HepG2 (cell line): ENCODE results near the gene MMP17. TPM values are rescaled to one million over a fixed set of nuclear protein-coding genes. Genes with fewer than 3 reads are reported as not detected.

Experiments used
- ATAC-seq: fragments of 200-7000 bp; cut with Tn5 transposase; 3 replicates; pipeline ENCODE4 v1.9.1; 2020; ENCODE audit warnings: mild to moderate bottlenecking, moderate library complexity
- BruUV-seq: library from RNA; stranded (reverse); fragments of 400-500 nt; replicated peaks from 2 replicates; lab custom pipeline; 2021; lab: Mats Ljungman, UMichigan
- CTCF ChIA-PET: fragments of 300-600 bp; formaldehyde crosslinking; extraction: SDS; loops from one replicate; lab custom pipeline; 2021; ENCODE audit warnings: low total read pairs, inconsistent platforms, low intra/inter-chr PET ratio; lab: Yijun Ruan, JAX
- POLR2A ChIA-PET: fragments of 350-600 bp; sonication (Branson Sonifier 250); formaldehyde crosslinking; loops from one replicate; lab custom pipeline; 2020; ENCODE audit warnings: antibody characterized with exemption, inconsistent platforms; lab: Yijun Ruan, JAX
- DNase-seq: peaks from one replicate; pipeline ENCODE4 v3.0.0-alpha.2; 2015; ENCODE audit warnings: low spot score
- FAIRE-seq: peaks from 3 replicates; lab custom pipeline; 2011; peaks lifted over from hg19 to GRCh38; lab: Jason Lieb, UNC
- H2AFZ ChIP-seq: one replicate; pipeline ENCODE4 v1.6.1; 2011; ENCODE audit warnings: low read length, inconsistent platforms
- H3K27ac ChIP-seq: fragments of 300-600 bp; 3 replicates; pipeline ENCODE4 v1.8.0; 2011; ENCODE audit warnings: mixed run types, mild to moderate bottlenecking, mixed read lengths, low read length, inconsistent platforms; ENCODE audit not compliant: insufficient read depth; ENCODE audit errors: extremely low read length
- H3K27me3 ChIP-seq, 2 experiments: fragments of 200-600 bp in 1 of 2; 2 replicates in 1 of 2; 3 replicates in 1 of 2; pipeline versions ENCODE4 v1.6.0 to v1.8.0; 2011; ENCODE audit warnings: low read length in 2 of 2, mild to moderate bottlenecking in 2 of 2, moderate library complexity in 2 of 2, inconsistent platforms in 1 of 2; ENCODE audit not compliant: insufficient read depth in 2 of 2, control insufficient read depth in 1 of 2
- H3K36me3 ChIP-seq, 2 experiments: fragments of 200-600 bp in 1 of 2; replicated peaks in 1 of 2; 2 replicates in 1 of 2; 3 replicates in 1 of 2; pipeline versions ENCODE4 v1.5.1 to v1.8.0; 2011; ENCODE audit warnings: low read length in 2 of 2, inconsistent platforms in 1 of 2; ENCODE audit not compliant: insufficient read depth in 2 of 2, control insufficient read depth in 1 of 2
- H3K4me1 ChIP-seq: 2 replicates; pipeline ENCODE4 v1.5.1; 2012; ENCODE audit warnings: low read length, inconsistent platforms; ENCODE audit not compliant: insufficient read depth
- H3K4me2 ChIP-seq: 2 replicates; pipeline ENCODE4 v1.6.0; 2011; ENCODE audit warnings: low read depth, low read length, inconsistent platforms
- H3K4me3 ChIP-seq, 3 experiments: fragments of 200-600 bp in 1 of 3; sonication (generic), shearing (Covaris generic) in 1 of 3; replicated peaks in 1 of 3; 2 replicates each; pipeline ENCODE4 v1.5.1; 2011 to 2016; ENCODE audit warnings: low read length in 3 of 3, inconsistent platforms in 2 of 3, low read depth in 2 of 3, mild to moderate bottlenecking in 2 of 3, control low read depth in 1 of 3, mixed read lengths in 1 of 3; ENCODE audit not compliant: insufficient read depth in 1 of 3
- H3K79me2 ChIP-seq: one replicate; pipeline ENCODE4 v1.6.1; 2011; ENCODE audit warnings: low read length, inconsistent platforms; ENCODE audit not compliant: insufficient read depth
- H3K9ac ChIP-seq: 2 replicates; pipeline ENCODE4 v1.6.0; 2011; ENCODE audit warnings: mild to moderate bottlenecking, low read depth, low read length, inconsistent platforms; ENCODE audit not compliant: insufficient read depth
- H3K9me3 ChIP-seq: 2 replicates; pipeline ENCODE4 v1.5.1; 2012; ENCODE audit warnings: mild to moderate bottlenecking, low read length
- H4K20me1 ChIP-seq: 2 replicates; pipeline ENCODE4 v1.6.0; 2011; ENCODE audit warnings: inconsistent platforms, mild to moderate bottlenecking, low read length, moderate library complexity; ENCODE audit not compliant: insufficient read depth
- GMEB2 ChIP-seq: IDR thresholded peaks from 2 replicates; pipeline ENCODE4 v1.6.1; 2016; ENCODE audit warnings: missing biosample characterization, missing genetic modification reagents, low read depth
- HNRNPH1 ChIP-seq: fragments of 200-400 bp; formaldehyde crosslinking; optimal IDR thresholded peaks from 2 replicates; pipeline ENCODE3; 2017; ENCODE audit warnings: mild to moderate bottlenecking, low read depth, low read length
- MED1 ChIP-seq: sonication (generic); formaldehyde crosslinking; IDR thresholded peaks from 2 replicates; pipeline ENCODE4 v1.4.0; 2020; ENCODE audit warnings: missing genetic modification reagents
- NR0B2 ChIP-seq: sonication (generic); formaldehyde crosslinking; IDR thresholded peaks from 2 replicates; pipeline ENCODE4 v1.4.0; 2020; ENCODE audit warnings: mild to moderate bottlenecking, missing genetic modification reagents
- SNAI1 ChIP-seq: sonication (generic); formaldehyde crosslinking; IDR thresholded peaks from 2 replicates; pipeline ENCODE4 v1.5.0; 2020; ENCODE audit warnings: mild to moderate bottlenecking, missing genetic modification reagents, borderline replicate concordance
- SP140L ChIP-seq: sonication (generic); formaldehyde crosslinking; IDR thresholded peaks from 2 replicates; pipeline ENCODE4 v1.4.0; 2020; ENCODE audit warnings: missing genetic modification reagents, borderline replicate concordance
- SP4 ChIP-seq: sonication (generic); formaldehyde crosslinking; IDR thresholded peaks from 2 replicates; pipeline ENCODE4 v1.8.1; 2023; ENCODE audit warnings: mild to moderate bottlenecking, missing genetic modification reagents
- TARDBP ChIP-seq: sonication (generic); formaldehyde crosslinking; IDR thresholded peaks from 2 replicates; pipeline ENCODE4 v1.8.0; 2022; ENCODE audit warnings: mild to moderate bottlenecking, missing genetic modification reagents
- ZBTB38 ChIP-seq: sonication (generic); formaldehyde crosslinking; IDR thresholded peaks from 2 replicates; pipeline ENCODE4 v1.5.1; 2020; ENCODE audit warnings: mild to moderate bottlenecking, missing genetic modification reagents
- ZNF18 ChIP-seq: sonication (generic); formaldehyde crosslinking; IDR thresholded peaks from 2 replicates; pipeline ENCODE4 v1.8.0; 2022; ENCODE audit warnings: mild to moderate bottlenecking, missing genetic modification reagents; ENCODE audit not compliant: insufficient replicate concordance
- ZNF235 ChIP-seq: sonication (generic); formaldehyde crosslinking; IDR thresholded peaks from 2 replicates; pipeline ENCODE4 v1.8.1; 2023; ENCODE audit warnings: mild to moderate bottlenecking, missing genetic modification reagents, borderline replicate concordance
- ZNF280D ChIP-seq: sonication (generic); formaldehyde crosslinking; IDR thresholded peaks from 2 replicates; pipeline ENCODE4 v1.5.1; 2020; ENCODE audit warnings: mild to moderate bottlenecking, missing genetic modification reagents
- ZNF543 ChIP-seq: sonication (generic); formaldehyde crosslinking; IDR thresholded peaks from 2 replicates; pipeline ENCODE4 v1.4.0; 2020; ENCODE audit warnings: mild to moderate bottlenecking, missing genetic modification reagents
- ZNF577 ChIP-seq: sonication (generic); formaldehyde crosslinking; IDR thresholded peaks from 2 replicates; pipeline ENCODE4 v1.4.0; 2020; ENCODE audit warnings: mild to moderate bottlenecking, low read depth, missing genetic modification reagents, borderline replicate concordance
- ZNF7 ChIP-seq: IDR thresholded peaks from 2 replicates; pipeline ENCODE4 v1.6.1; 2016; ENCODE audit warnings: missing biosample characterization, missing genetic modification reagents
- ZNF75D ChIP-seq: sonication (generic); formaldehyde crosslinking; IDR thresholded peaks from 2 replicates; pipeline ENCODE4 v1.8.1; 2023; ENCODE audit warnings: missing genetic modification reagents, mild to moderate bottlenecking, borderline replicate concordance
- ZNF776 ChIP-seq: sonication (generic); formaldehyde crosslinking; IDR thresholded peaks from 2 replicates; pipeline ENCODE4 v1.4.0; 2020; ENCODE audit warnings: mild to moderate bottlenecking, missing genetic modification reagents
- WGBS: methylation state at CpG from one replicate; pipeline ENCODE4 v1.1.6; 2017; ENCODE audit warnings: low lambda C conversion rate; 5-methylcytosine and 5-hydroxymethylcytosine counted together
- in situ Hi-C: cut with HindIII; loops from 2 replicates; pipeline ENCODE4 v1.10.0; 2017; ENCODE audit warnings: low pct_unique_long_range_greater_than_20kb; ENCODE audit not compliant: extremely low pct_ligation_motif_present
- intact Hi-C: fragments of 100-400 bp; cut with micrococcal nuclease; formaldehyde crosslinking; loops from one replicate; pipeline ENCODE4 v1.10.0; 2022; ENCODE audit not compliant: unreplicated experiment
- polyA plus RNA-seq, 8 experiments: library from polyadenylated mRNA; depleted of rRNA in 3 of 8; stranded (reverse) in 7 of 8; unstranded in 1 of 8; fragments of >200 nt; fragmentation: Illumina TruSeq in 4 of 8; extraction: Trizol in 4 of 8; gene quantifications; 2 replicates each; pipeline versions ENCODE4 v1.2.1 to v1.2.3, GENCODE V29; 2011 to 2016; ENCODE audit warnings: low read depth in 4 of 8, missing spikeins in 1 of 8, mixed read lengths in 1 of 8; ENCODE audit not compliant: insufficient read depth in 1 of 8
- total RNA-seq, 5 experiments: library from RNA; depleted of rRNA; stranded (reverse); fragments of >200 nt; fragmentation: Illumina TruSeq; extraction: Trizol; gene quantifications; 2 replicates each; pipeline ENCODE4 v1.2.3, GENCODE V29; 2016; ENCODE audit warnings: low read depth in 1 of 5

MMP17 gene
- total and polyA plus RNA-seq, 2 of the 13 experiments (the other 11 are each of a cell fraction or from before 2014, with no cell fraction given), result 0.55 to 0.80 TPM

- no peak overlapping the region for H3K4me3 ChIP-seq
- H3K9me3 ChIP-seq, result peaks cover 17% of the 10 kb centered on the region
- WGBS, result 76% methylated on average over 32 of the region's 44 CpGs
- no peaks in the 10 kb centered on the region; a peak in 2 of 5 replicates for H3K27me3 ChIP-seq
- DNase-seq (no peak), ATAC-seq (no peak), FAIRE-seq (no peak)
- ChIA-PET CTCF (no interaction called here), POLR2A (no interaction called here)
- H2AFZ ChIP-seq, result no peak overlapping the region
- H3K4me2 ChIP-seq, result no peak overlapping the region
- in situ Hi-C loops, result no loop called here
- H3K9ac ChIP-seq, result no peak overlapping the region
- H3K36me3 ChIP-seq, result no peaks in the 10 kb centered on the region
- no peaks in the 10 kb centered on the region for H3K79me2 ChIP-seq
- no TSS peak for BruUV-seq
- no peaks in the 10 kb centered on the region for H4K20me1 ChIP-seq
- H3K27ac ChIP-seq, result no peak overlapping the region
- intact Hi-C loops, result no loop called here
- no peaks in the 10 kb centered on the region for H3K4me1 ChIP-seq
- TF ChIP-seq SNAI1 (CRISPR knock-in tag), result no peak
- TF ChIP-seq NR0B2, result no peak
- TF ChIP-seq ZNF235 (CRISPR knock-in tag), result no peak
- no peak for TF ChIP-seq MED1
- TF ChIP-seq ZNF577, result no peak
- no peak for TF ChIP-seq ZNF18
- TF ChIP-seq SP4, result no peak
- no peak for TF ChIP-seq HNRNPH1
- no peak for TF ChIP-seq ZNF776
- no peak for TF ChIP-seq ZBTB38
- TF ChIP-seq ZNF7 (CRISPR knock-in tag), result no peak
- no peak for TF ChIP-seq TARDBP
- TF ChIP-seq ZNF75D (CRISPR knock-in tag), result no peak
- no peak for TF ChIP-seq ZNF543 (CRISPR knock-in tag)
- TF ChIP-seq ZNF280D (CRISPR knock-in tag), result no peak
- no peak for TF ChIP-seq SP140L (CRISPR knock-in tag)
- TF ChIP-seq GMEB2 (CRISPR knock-in tag), result no peak
Measured at GRCh38 chr12:131808744-131809371, 19.3 kb upstream of the MMP17 start.
